Endothelial cell of umbilical vein (primary cell): ENCODE measurements around the gene USH2A. TPM values are rescaled to one million over a fixed set of nuclear protein-coding genes. Genes with fewer than 3 reads are reported as not detected.

Experiments
- BruUV-seq: library from RNA; stranded (reverse); fragments of 400-500 nt; replicated peaks from 2 replicates; lab custom pipeline; 2021; lab: Mats Ljungman, UMichigan
- CTCF ChIA-PET: fragments of 300-600, 350-600 bp; sonication (Branson Sonifier 250); formaldehyde crosslinking; loops from one replicate; lab custom pipeline; 2021; ENCODE audit warnings: antibody characterized with exemption, inconsistent platforms; lab: Charles Lee
- POLR2A ChIA-PET: fragments of 300-600, 350-600 bp; sonication (Branson Sonifier 250); formaldehyde crosslinking; loops from one replicate; lab custom pipeline; 2021; ENCODE audit warnings: antibody characterized with exemption, inconsistent platforms; lab: Charles Lee
- DNase-seq: peaks from one replicate; pipeline ENCODE4 v3.0.0-alpha.2; 2011; ENCODE audit warnings: low read depth, low spot score
- FAIRE-seq: peaks from 2 replicates; lab custom pipeline; 2011; peaks lifted over from hg19 to GRCh38; lab: Jason Lieb, UNC
- H2AFZ ChIP-seq: 2 replicates; pipeline ENCODE4 v1.6.0; 2012; ENCODE audit warnings: low read depth, low read length, control low read depth, inconsistent platforms
- H3K27ac ChIP-seq: 2 replicates; pipeline ENCODE4 v1.5.1; 2011; ENCODE audit warnings: low read depth, mild to moderate bottlenecking, control low read depth, low read length, moderate library complexity; ENCODE audit not compliant: insufficient read depth
- H3K27me3 ChIP-seq, 2 experiments: 2 replicates each; pipeline versions ENCODE4 v1.6.0 to v1.6.1; 2011; ENCODE audit warnings: low read length in 2 of 2, mixed read lengths in 1 of 2; ENCODE audit not compliant: control insufficient read depth in 2 of 2, insufficient read depth in 2 of 2
- H3K36me3 ChIP-seq, 2 experiments: 2 replicates in 1 of 2; 3 replicates in 1 of 2; pipeline ENCODE4 v1.5.1; 2011; ENCODE audit warnings: low read length in 2 of 2, mild to moderate bottlenecking in 1 of 2, moderate library complexity in 1 of 2; ENCODE audit not compliant: control insufficient read depth in 2 of 2, insufficient read depth in 2 of 2; ENCODE audit errors: extremely low read depth in 1 of 2
- H3K4me1 ChIP-seq: 3 replicates; pipeline ENCODE4 v1.5.1; 2011; ENCODE audit warnings: mild to moderate bottlenecking, low read length; ENCODE audit not compliant: control insufficient read depth, insufficient read depth; ENCODE audit errors: extremely low read depth
- H3K4me2 ChIP-seq: 2 replicates; pipeline ENCODE4 v1.6.1; 2011; ENCODE audit warnings: low read length, control low read depth, mixed read lengths; ENCODE audit not compliant: insufficient read depth
- H3K4me3 ChIP-seq, 3 experiments: fragments of 200-600 bp in 1 of 3; sonication (generic), shearing (Covaris generic) in 1 of 3; replicated peaks in 1 of 3; 2 replicates each; pipeline ENCODE4 v1.5.1; 2011 to 2016; ENCODE audit warnings: control low read depth in 3 of 3, low read length in 3 of 3, mild to moderate bottlenecking in 2 of 3, inconsistent platforms in 1 of 3, low read depth in 1 of 3, moderate library complexity in 1 of 3; ENCODE audit not compliant: insufficient read depth in 1 of 3
- H3K79me2 ChIP-seq: 2 replicates; pipeline ENCODE4 v1.6.0; 2012; ENCODE audit warnings: low read length, inconsistent platforms; ENCODE audit not compliant: control insufficient read depth, insufficient read depth
- H3K9ac ChIP-seq: replicated peaks from 2 replicates; pipeline ENCODE3; 2011; ENCODE audit warnings: low read length, control low read depth; ENCODE audit not compliant: insufficient read depth; ENCODE audit errors: extremely low read depth
- H3K9me1 ChIP-seq: replicated peaks from 3 replicates; pipeline ENCODE4 v1.6.0; 2011; ENCODE audit warnings: mild to moderate bottlenecking, low read length; ENCODE audit not compliant: control insufficient read depth, insufficient read depth; ENCODE audit errors: extremely low read depth
- H3K9me3 ChIP-seq: replicated peaks from 2 replicates; pipeline ENCODE4 v1.5.1; 2012; ENCODE audit warnings: low read length, inconsistent platforms; ENCODE audit not compliant: control insufficient read depth, insufficient read depth
- H4K20me1 ChIP-seq: replicated peaks from 2 replicates; pipeline ENCODE3; 2011; ENCODE audit warnings: mild to moderate bottlenecking, low read length; ENCODE audit not compliant: control insufficient read depth, insufficient read depth; ENCODE audit errors: extremely low read depth
- EZH2 ChIP-seq: IDR thresholded peaks from 2 replicates; pipeline ENCODE4 v1.6.1; 2012; ENCODE audit warnings: borderline replicate concordance, low read depth, mild to moderate bottlenecking, moderate library complexity, low read length, inconsistent platforms; ENCODE audit not compliant: severe bottlenecking
- FOS ChIP-seq: IDR thresholded peaks from 2 replicates; pipeline ENCODE4 v1.6.1; 2011; ENCODE audit warnings: mild to moderate bottlenecking, low read length, moderate library complexity, borderline replicate concordance; ENCODE audit not compliant: insufficient read depth
- GATA2 ChIP-seq: IDR thresholded peaks from 2 replicates; pipeline ENCODE4 v1.7.0; 2011; ENCODE audit warnings: low read depth, mild to moderate bottlenecking, moderate library complexity, mixed read lengths, low read length; ENCODE audit not compliant: insufficient read length, insufficient read depth
- JUN ChIP-seq: IDR thresholded peaks from 2 replicates; pipeline ENCODE4 v1.6.1; 2011; ENCODE audit warnings: borderline replicate concordance, low read depth; ENCODE audit not compliant: insufficient read length, insufficient read depth
- MYC ChIP-seq: IDR thresholded peaks from one replicate; pipeline ENCODE4 v1.6.1; 2011; ENCODE audit warnings: mild to moderate bottlenecking, low read depth, low read length
- POLR2A ChIP-seq: IDR thresholded peaks from 2 replicates; pipeline ENCODE4 v1.6.1; 2012; ENCODE audit warnings: low read depth, mild to moderate bottlenecking, control low read depth, low read length
- POLR2AphosphoS5 ChIP-seq: IDR thresholded peaks from 2 replicates; pipeline ENCODE4 v1.6.1; 2012; ENCODE audit warnings: low read depth, mild to moderate bottlenecking, control low read depth, low read length, moderate library complexity; ENCODE audit not compliant: insufficient read depth
- dilution Hi-C: fragments of 300-500 bp; cut with MboI; formaldehyde crosslinking; loops from one replicate; pipeline ENCODE4 v1.15.0; 2019; ENCODE audit warnings: low sequenced_read_pairs; ENCODE audit not compliant: extremely low pct_ligation_motif_present
- intact Hi-C: fragments of 100-400 bp; cut with micrococcal nuclease; formaldehyde crosslinking; loops from one replicate; pipeline ENCODE4 v1.10.0; 2022
- polyA plus RNA-seq, 4 experiments: library from polyadenylated mRNA; depleted of rRNA in 3 of 4; stranded (reverse) in 3 of 4; unstranded in 1 of 4; fragments of >200 nt; gene quantifications; 2 replicates each; pipeline versions ENCODE4 v1.2.1 to v1.2.3, GENCODE V29; 2011 to 2012; ENCODE audit warnings: missing spikeins in 1 of 4
- total RNA-seq: library from RNA; stranded (reverse); gene quantifications from 2 replicates; pipeline ENCODE4 v1.2.3, GENCODE V29; 2021
- TF ChIP-seq, protein P1 (sequence below): IDR thresholded peaks from 2 replicates; pipeline ENCODE4 v1.6.1; 2011; ENCODE audit not compliant: insufficient read depth, insufficient read length
- TF ChIP-seq, protein P2 (sequence below), 2 donors: IDR thresholded peaks; 1 replicate in 1 of 2; 2 replicates in 1 of 2; pipeline ENCODE4 v1.5.1; 2011; ENCODE audit warnings: low read length in 2 of 2, mild to moderate bottlenecking in 2 of 2, moderate library complexity in 2 of 2, control low read depth in 1 of 2, inconsistent platforms in 1 of 2, low read depth in 1 of 2; ENCODE audit not compliant: insufficient read depth in 1 of 2; ENCODE audit errors: extremely low read depth in 1 of 2

USH2A gene
- total and polyA plus RNA-seq, 2 donors (not counting 3 experiments of a cell fraction or from before 2014, with no cell fraction given): not detected

DNA sequence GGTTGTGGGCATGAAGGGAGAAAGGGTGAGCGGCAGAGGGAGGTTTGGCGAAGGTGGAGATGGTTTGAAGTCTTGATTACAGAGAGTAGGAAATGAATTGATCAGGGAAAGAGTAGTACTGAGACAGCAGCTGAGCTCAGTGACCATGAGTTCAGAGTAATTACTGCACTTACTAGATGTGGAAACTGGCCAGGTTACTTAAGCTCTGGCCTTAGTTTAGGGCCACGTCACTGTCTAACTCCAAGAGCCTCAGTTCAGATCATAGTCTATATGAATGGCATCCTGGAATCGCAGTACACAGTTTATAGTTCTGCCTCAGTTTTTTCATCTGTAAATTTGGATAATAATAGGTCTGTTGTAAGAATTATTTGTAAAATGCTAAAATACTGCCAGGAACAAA, 778.1 kb downstream of the USH2A start:
- CTCF ChIA-PET: no interaction called here
- H3K79me2 ChIP-seq: no peaks in the 10 kb centered on the region
- no peak overlapping the region for H3K9ac ChIP-seq
- H4K20me1 ChIP-seq: no peaks in the 10 kb centered on the region
- no peaks in the 10 kb centered on the region for H3K4me1 ChIP-seq
- H3K9me1 ChIP-seq: no peaks in the 10 kb centered on the region
- no peaks in the 10 kb centered on the region for H3K36me3 ChIP-seq
- intact Hi-C loops: no loop called here
- FAIRE-seq (no peak), DNase-seq (no peak)
- TF ChIP-seq POLR2AphosphoS5 (no peak), POLR2A (no peak)
- dilution Hi-C loops: no loop called here
- H3K9me3 ChIP-seq: no peaks in the 10 kb centered on the region
- POLR2A ChIA-PET: no interaction called here
- no TSS peak for BruUV-seq
- no peak overlapping the region for H2AFZ ChIP-seq
- no peak overlapping the region for H3K4me2 ChIP-seq
- H3K27me3 ChIP-seq: no peaks in the 10 kb centered on the region
- no peak overlapping the region for H3K27ac ChIP-seq
- no peak overlapping the region for H3K4me3 ChIP-seq

DNA sequence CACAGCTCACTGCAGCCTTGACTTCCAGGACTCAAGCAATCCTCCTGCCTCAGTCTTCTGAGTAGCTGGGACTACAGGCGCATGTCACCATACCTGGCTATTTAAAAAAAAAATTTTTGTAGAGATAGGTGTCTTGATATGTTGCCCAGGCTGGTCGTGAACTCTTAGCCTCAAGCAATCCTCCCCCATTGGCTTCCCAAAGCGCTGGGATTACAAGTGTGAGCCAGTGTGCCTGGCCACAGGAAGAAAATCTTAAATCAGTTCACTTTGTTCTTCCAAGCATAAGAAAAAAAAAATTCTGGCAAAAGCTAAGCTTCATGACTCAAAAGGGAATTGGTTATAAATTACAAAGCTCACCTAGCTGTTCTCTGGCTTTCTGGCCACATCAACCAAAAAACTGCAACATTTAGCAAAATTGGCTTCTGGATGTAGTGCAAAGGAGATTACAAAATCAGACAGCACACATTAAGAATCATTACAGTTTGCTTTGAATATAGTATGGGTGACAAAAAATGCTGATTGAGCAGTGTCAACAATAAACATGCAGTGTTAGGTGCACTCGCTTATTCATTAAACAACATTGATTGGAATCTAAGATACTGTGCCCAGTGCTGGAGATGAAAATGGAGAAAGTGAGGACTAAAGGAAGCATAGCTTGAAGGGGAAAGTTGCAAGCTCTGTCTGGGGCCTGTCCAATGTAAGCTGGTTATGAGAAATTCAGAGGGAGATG, 779.5 kb downstream of the USH2A start:
- H3K9ac ChIP-seq: no peak overlapping the region
- H3K4me3 ChIP-seq: no peak overlapping the region
- H3K4me1 ChIP-seq: no peaks in the 10 kb centered on the region
- H4K20me1 ChIP-seq: no peaks in the 10 kb centered on the region
- intact Hi-C loops (no loop called here), dilution Hi-C loops (no loop called here)
- H3K27me3 ChIP-seq: no peaks in the 10 kb centered on the region
- ChIA-PET CTCF (no interaction called here), POLR2A (no interaction called here)
- TF ChIP-seq JUN (no peak), MYC (no peak), POLR2AphosphoS5 (no peak), EZH2 (no peak), POLR2A (no peak), GATA2 (no peak), FOS (no peak)
- TF ChIP-seq, protein P1, sequence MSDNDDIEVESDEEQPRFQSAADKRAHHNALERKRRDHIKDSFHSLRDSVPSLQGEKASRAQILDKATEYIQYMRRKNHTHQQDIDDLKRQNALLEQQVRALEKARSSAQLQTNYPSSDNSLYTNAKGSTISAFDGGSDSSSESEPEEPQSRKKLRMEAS: no peak
- TF ChIP-seq, protein P2, sequence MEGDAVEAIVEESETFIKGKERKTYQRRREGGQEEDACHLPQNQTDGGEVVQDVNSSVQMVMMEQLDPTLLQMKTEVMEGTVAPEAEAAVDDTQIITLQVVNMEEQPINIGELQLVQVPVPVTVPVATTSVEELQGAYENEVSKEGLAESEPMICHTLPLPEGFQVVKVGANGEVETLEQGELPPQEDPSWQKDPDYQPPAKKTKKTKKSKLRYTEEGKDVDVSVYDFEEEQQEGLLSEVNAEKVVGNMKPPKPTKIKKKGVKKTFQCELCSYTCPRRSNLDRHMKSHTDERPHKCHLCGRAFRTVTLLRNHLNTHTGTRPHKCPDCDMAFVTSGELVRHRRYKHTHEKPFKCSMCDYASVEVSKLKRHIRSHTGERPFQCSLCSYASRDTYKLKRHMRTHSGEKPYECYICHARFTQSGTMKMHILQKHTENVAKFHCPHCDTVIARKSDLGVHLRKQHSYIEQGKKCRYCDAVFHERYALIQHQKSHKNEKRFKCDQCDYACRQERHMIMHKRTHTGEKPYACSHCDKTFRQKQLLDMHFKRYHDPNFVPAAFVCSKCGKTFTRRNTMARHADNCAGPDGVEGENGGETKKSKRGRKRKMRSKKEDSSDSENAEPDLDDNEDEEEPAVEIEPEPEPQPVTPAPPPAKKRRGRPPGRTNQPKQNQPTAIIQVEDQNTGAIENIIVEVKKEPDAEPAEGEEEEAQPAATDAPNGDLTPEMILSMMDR (IDR thresholded peaks at IDR 0.05; ENCODE audit: extremely low read depth in 1 of 2, insufficient read depth in 1 of 2, low read depth in 1 of 2, low read length in 2 of 2): no peak
- DNase-seq: no peak
- H3K36me3 ChIP-seq: no peaks in the 10 kb centered on the region
- no peaks in the 10 kb centered on the region for H3K79me2 ChIP-seq
- H3K9me3 ChIP-seq: no peaks in the 10 kb centered on the region
- H3K4me2 ChIP-seq: no peak overlapping the region
- H2AFZ ChIP-seq: no peak overlapping the region
- BruUV-seq: no TSS peak
- no peak for FAIRE-seq
- no peak overlapping the region for H3K27ac ChIP-seq
- no peaks in the 10 kb centered on the region for H3K9me1 ChIP-seq
